IMR-90 (cell line): Measurements from ENCODE around the gene VOPP1. TPM values are rescaled to one million over a fixed set of nuclear protein-coding genes. Genes with fewer than 3 reads are reported as not detected.

ENCODE experiments used
- ATAC-seq: fragments of 200-7000 bp; cut with Tn5 transposase; 2 replicates; pipeline ENCODE4 v1.9.1; 2020; ENCODE audit warnings: low read depth, mild to moderate bottlenecking, moderate library complexity
- BruUV-seq: library from RNA; stranded (reverse); fragments of 400-500 nt; replicated peaks from 2 replicates; lab custom pipeline; 2021; lab: Mats Ljungman, UMichigan
- CTCF ChIA-PET: fragments of 300-600 bp; formaldehyde crosslinking; extraction: SDS; loops from one replicate; lab custom pipeline; 2021; ENCODE audit warnings: antibody characterized with exemption; lab: Yijun Ruan, JAX
- POLR2A ChIA-PET: fragments of 300-600 bp; sonication (Branson Sonifier 250); formaldehyde crosslinking; loops from one replicate; lab custom pipeline; 2022; ENCODE audit warnings: antibody characterized with exemption; ENCODE audit not compliant: unreplicated experiment; lab: Charles Lee
- DNase-seq: peaks from one replicate; pipeline ENCODE4 v3.0.0; 2013
- H2AFZ ChIP-seq: replicated peaks from 2 replicates; pipeline ENCODE3; 2013; ENCODE audit warnings: low read length, mild to moderate bottlenecking; ENCODE audit not compliant: poor library complexity
- H2AK5ac ChIP-seq: 2 replicates; pipeline ENCODE4 v1.6.1; 2013; ENCODE audit warnings: low read depth, low read length, inconsistent platforms
- H2AK9ac ChIP-seq: replicated peaks from 2 replicates; pipeline ENCODE3; 2013; ENCODE audit warnings: mild to moderate bottlenecking, low read depth, low read length, moderate library complexity; ENCODE audit not compliant: poor library complexity
- H2BK120ac ChIP-seq: 2 replicates; pipeline ENCODE4 v1.6.1; 2013; ENCODE audit warnings: low read depth, low read length, inconsistent platforms
- H2BK15ac ChIP-seq: 3 replicates; pipeline ENCODE4 v1.6.1; 2013; ENCODE audit warnings: low read depth, low read length, inconsistent platforms
- H2BK20ac ChIP-seq: 2 replicates; pipeline ENCODE4 v1.6.1; 2013; ENCODE audit warnings: low read depth, mild to moderate bottlenecking, inconsistent platforms, low read length, moderate library complexity
- H2BK5ac ChIP-seq: 2 replicates; pipeline ENCODE4 v1.6.1; 2013; ENCODE audit warnings: mild to moderate bottlenecking, low read depth, low read length, inconsistent platforms; ENCODE audit not compliant: poor library complexity, severe bottlenecking
- H3K14ac ChIP-seq: replicated peaks from 2 replicates; pipeline ENCODE4 v1.6.1; 2013; ENCODE audit warnings: low read depth, low read length, inconsistent platforms
- H3K18ac ChIP-seq: 2 replicates; pipeline ENCODE4 v1.6.1; 2013; ENCODE audit warnings: low read depth, low read length, control low read depth
- H3K23ac ChIP-seq: 2 replicates; pipeline ENCODE4 v1.6.1; 2013; ENCODE audit warnings: low read depth, low read length, inconsistent platforms
- H3K27ac ChIP-seq: 2 replicates; pipeline ENCODE4 v1.5.1; 2013; ENCODE audit warnings: mild to moderate bottlenecking, control low read depth, low read length; ENCODE audit not compliant: insufficient read depth
- H3K27me3 ChIP-seq: 2 replicates; pipeline ENCODE4 v1.6.1; 2013; ENCODE audit warnings: low read length; ENCODE audit not compliant: control insufficient read depth, insufficient read depth
- H3K36me3 ChIP-seq: 2 replicates; pipeline ENCODE4 v1.6.1; 2013; ENCODE audit warnings: low read length, mixed read lengths; ENCODE audit not compliant: control insufficient read depth, insufficient read depth
- H3K4ac ChIP-seq: 2 replicates; pipeline ENCODE4 v1.6.1; 2013; ENCODE audit warnings: low read depth, low read length, inconsistent platforms
- H3K4me1 ChIP-seq: 2 replicates; pipeline ENCODE4 v1.6.1; 2013; ENCODE audit warnings: low read length, mixed read lengths; ENCODE audit not compliant: control insufficient read depth, insufficient read depth
- H3K4me2 ChIP-seq: 2 replicates; pipeline ENCODE4 v1.6.1; 2013; ENCODE audit warnings: low read depth, mild to moderate bottlenecking, control low read depth, low read length, moderate library complexity
- H3K4me3 ChIP-seq: 2 replicates; pipeline ENCODE4 v1.5.1; 2013; ENCODE audit warnings: low read depth, mild to moderate bottlenecking, control low read depth, low read length, moderate library complexity; ENCODE audit not compliant: insufficient read depth
- H3K56ac ChIP-seq: 2 replicates; pipeline ENCODE4 v1.6.1; 2013; ENCODE audit warnings: low read length, inconsistent platforms; ENCODE audit not compliant: insufficient read depth; ENCODE audit errors: extremely low read depth
- H3K79me1 ChIP-seq, 2 experiments: 2 replicates each; pipeline ENCODE4 v1.6.1; 2013; ENCODE audit warnings: low read length in 2 of 2, inconsistent platforms in 1 of 2, low read depth in 1 of 2
- H3K9ac ChIP-seq: 2 replicates; pipeline ENCODE4 v1.6.1; 2013; ENCODE audit warnings: low read depth, low read length, control low read depth
- H3K9me1 ChIP-seq: 2 replicates; pipeline ENCODE4 v1.6.1; 2013; ENCODE audit warnings: low read length, inconsistent platforms; ENCODE audit not compliant: insufficient read depth
- H3K9me3 ChIP-seq: 2 replicates; pipeline ENCODE4 v1.6.1; 2013; ENCODE audit warnings: low read length; ENCODE audit not compliant: control insufficient read depth, insufficient read depth
- H4K20me1 ChIP-seq: 2 replicates; pipeline ENCODE4 v1.6.1; 2013; ENCODE audit warnings: low read length, inconsistent platforms; ENCODE audit not compliant: insufficient read depth
- H4K5ac ChIP-seq: 2 replicates; pipeline ENCODE4 v1.6.1; 2013; ENCODE audit warnings: mild to moderate bottlenecking, low read depth, low read length, control low read depth
- H4K8ac ChIP-seq, 2 experiments: 2 replicates each; pipeline ENCODE4 v1.6.1; 2013; ENCODE audit warnings: low read depth in 2 of 2, low read length in 2 of 2, control low read depth in 1 of 2, inconsistent platforms in 1 of 2
- H4K91ac ChIP-seq: 2 replicates; pipeline ENCODE4 v1.6.1; 2013; ENCODE audit warnings: low read depth, low read length, inconsistent platforms; ENCODE audit not compliant: insufficient read depth
- FOS ChIP-seq: fragments of 150-350 bp; IDR thresholded peaks from 2 replicates; pipeline ENCODE4 v1.6.1; 2016; ENCODE audit warnings: low read depth, low read length
- MAFK ChIP-seq: IDR thresholded peaks from 2 replicates; pipeline ENCODE4 v1.6.1; 2012; ENCODE audit warnings: low read depth, low read length, improper control_type of control experiment
- MAZ ChIP-seq: IDR thresholded peaks from 2 replicates; pipeline ENCODE4 v1.6.1; 2012; ENCODE audit warnings: low read depth, mild to moderate bottlenecking, low read length, improper control_type of control experiment, moderate library complexity, borderline replicate concordance
- NFE2L2 ChIP-seq: fragments of 150-350 bp; IDR thresholded peaks from 2 replicates; pipeline ENCODE4 v1.6.1; 2016; ENCODE audit warnings: low read depth, mild to moderate bottlenecking, low read length
- POLR2A ChIP-seq: IDR thresholded peaks from 2 replicates; pipeline ENCODE4 v1.6.1; 2012; ENCODE audit warnings: mild to moderate bottlenecking, low read depth, low read length
- RFX5 ChIP-seq: IDR thresholded peaks from 2 replicates; pipeline ENCODE4 v1.8.0; 2012; ENCODE audit warnings: low read depth, mild to moderate bottlenecking, low read length, moderate library complexity
- WGBS, 2 experiments: methylation state at CpG; one replicate each; pipeline versions ENCODE4 v1.1.5 to v1.1.7; 2013; ENCODE audit warnings: missing lambda C conversion rate in 2 of 2; ENCODE audit not compliant: insufficient read length in 1 of 2; ENCODE audit errors: extremely low coverage in 2 of 2; 5-methylcytosine and 5-hydroxymethylcytosine counted together
- dilution Hi-C: fragments of 300-500 bp; cut with HindIII; formaldehyde crosslinking; loops from one replicate; pipeline ENCODE4 v1.14.3; 2018; ENCODE audit warnings: low sequenced_read_pairs; ENCODE audit not compliant: unreplicated experiment
- in situ Hi-C: fragments of 300-500 bp; cut with MboI; formaldehyde crosslinking; loops from 3 replicates; pipeline ENCODE4 v1.14.3; 2019; ENCODE audit warnings: low sequenced_read_pairs, inconsistent platforms, mixed read lengths
- intact Hi-C: fragments of 100-400 bp; cut with micrococcal nuclease; formaldehyde crosslinking; loops from 2 replicates; pipeline ENCODE4 v1.10.0; 2022
- polyA plus RNA-seq, 3 experiments: library from polyadenylated mRNA; depleted of rRNA; stranded (reverse); fragments of >200 nt; gene quantifications; 2 replicates each; pipeline ENCODE4 v1.2.3, GENCODE V29; 2012; ENCODE audit warnings: low replicate concordance in 1 of 3
- total RNA-seq: library from RNA; depleted of rRNA; stranded (reverse); fragments of >200 nt; gene quantifications from 2 replicates; pipeline ENCODE4 v1.2.3, GENCODE V29; 2012
- TF ChIP-seq, protein P1 (sequence below): fragments of 150-350 bp; IDR thresholded peaks from 2 replicates; pipeline ENCODE4 v1.6.1; 2017; ENCODE audit warnings: mild to moderate bottlenecking, antibody characterized with exemption, low read length, low read depth
- TF ChIP-seq, protein P2 (sequence below): conservative IDR thresholded peaks from 2 replicates; pipeline ENCODE4 v1.5.1; 2012; ENCODE audit warnings: mild to moderate bottlenecking, low read depth, low read length, improper control_type of control experiment

Gene VOPP1
- total and polyA plus RNA-seq, 2 of the 4 experiments (the other 2 are of a cell fraction): 60.2 to 94.5 TPM

DNA sequence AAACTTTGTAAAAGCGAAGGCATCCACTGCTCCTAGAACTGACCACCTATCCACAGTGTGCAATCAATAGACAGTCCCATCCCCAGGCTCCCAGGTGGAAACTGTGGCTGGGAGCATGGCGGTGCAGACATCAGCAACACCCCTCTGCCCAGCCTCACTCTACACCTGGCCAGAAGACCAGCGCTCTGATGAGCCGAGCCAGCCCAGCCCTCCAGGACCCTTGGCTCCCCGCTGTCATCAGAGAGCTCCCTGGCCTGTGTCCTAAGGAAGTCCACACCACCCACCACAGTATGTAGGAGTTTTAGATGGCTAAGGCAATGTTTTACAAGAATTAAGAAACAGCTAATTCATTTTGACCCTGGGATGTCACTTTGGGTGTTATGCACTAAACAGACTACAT lies 81.0 kb downstream of the VOPP1 start:
- Histone ChIP-seq H2BK120ac (no peak overlapping the region), H3K14ac (no peak overlapping the region), H3K18ac (no peak overlapping the region), H3K27ac (no peak overlapping the region), H3K4me3 (no peak overlapping the region), H3K9me3 (no peaks in the 10 kb centered on the region), H3K4me2 (no peak overlapping the region), H3K27me3 (no peaks in the 10 kb centered on the region), H4K5ac (no peak overlapping the region), H4K8ac (no peak overlapping the region), H3K4ac (no peak overlapping the region), H2BK5ac (no peak overlapping the region), H4K91ac (no peak overlapping the region), H2BK15ac (no peak overlapping the region), H3K36me3 (peaks cover 31% of the 10 kb centered on the region), H2AFZ (no peak overlapping the region), H3K79me1 (peaks cover 21 to 54% of the 10 kb centered on the region in 2 experiments), H3K23ac (no peak overlapping the region), H3K4me1 (peaks cover 2% of the 10 kb centered on the region; the same call in 1 of the 2 replicates), H4K20me1 (peaks cover 11% of the 10 kb centered on the region), H3K56ac (no peak overlapping the region), H2BK20ac (no peak overlapping the region), H3K9ac (no peak overlapping the region), H2AK9ac (no peak overlapping the region), H2AK5ac (no peak overlapping the region), H3K9me1 (peaks cover 7% of the 10 kb centered on the region; the same call in 1 of the 2 replicates)
- in situ Hi-C loops: no loop called here
- no peak for ATAC-seq
- no peak for TF ChIP-seq RFX5
- TF ChIP-seq POLR2A: no peak
- no peak for TF ChIP-seq MAFK
- no peak for TF ChIP-seq FOS
- TF ChIP-seq, protein P1, sequence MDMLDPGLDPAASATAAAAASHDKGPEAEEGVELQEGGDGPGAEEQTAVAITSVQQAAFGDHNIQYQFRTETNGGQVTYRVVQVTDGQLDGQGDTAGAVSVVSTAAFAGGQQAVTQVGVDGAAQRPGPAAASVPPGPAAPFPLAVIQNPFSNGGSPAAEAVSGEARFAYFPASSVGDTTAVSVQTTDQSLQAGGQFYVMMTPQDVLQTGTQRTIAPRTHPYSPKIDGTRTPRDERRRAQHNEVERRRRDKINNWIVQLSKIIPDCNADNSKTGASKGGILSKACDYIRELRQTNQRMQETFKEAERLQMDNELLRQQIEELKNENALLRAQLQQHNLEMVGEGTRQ: no peak
- no peak for TF ChIP-seq NFE2L2
- no peak for TF ChIP-seq MAZ
- TF ChIP-seq, protein P2, sequence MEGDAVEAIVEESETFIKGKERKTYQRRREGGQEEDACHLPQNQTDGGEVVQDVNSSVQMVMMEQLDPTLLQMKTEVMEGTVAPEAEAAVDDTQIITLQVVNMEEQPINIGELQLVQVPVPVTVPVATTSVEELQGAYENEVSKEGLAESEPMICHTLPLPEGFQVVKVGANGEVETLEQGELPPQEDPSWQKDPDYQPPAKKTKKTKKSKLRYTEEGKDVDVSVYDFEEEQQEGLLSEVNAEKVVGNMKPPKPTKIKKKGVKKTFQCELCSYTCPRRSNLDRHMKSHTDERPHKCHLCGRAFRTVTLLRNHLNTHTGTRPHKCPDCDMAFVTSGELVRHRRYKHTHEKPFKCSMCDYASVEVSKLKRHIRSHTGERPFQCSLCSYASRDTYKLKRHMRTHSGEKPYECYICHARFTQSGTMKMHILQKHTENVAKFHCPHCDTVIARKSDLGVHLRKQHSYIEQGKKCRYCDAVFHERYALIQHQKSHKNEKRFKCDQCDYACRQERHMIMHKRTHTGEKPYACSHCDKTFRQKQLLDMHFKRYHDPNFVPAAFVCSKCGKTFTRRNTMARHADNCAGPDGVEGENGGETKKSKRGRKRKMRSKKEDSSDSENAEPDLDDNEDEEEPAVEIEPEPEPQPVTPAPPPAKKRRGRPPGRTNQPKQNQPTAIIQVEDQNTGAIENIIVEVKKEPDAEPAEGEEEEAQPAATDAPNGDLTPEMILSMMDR: no peak
- intact Hi-C loops: no loop called here
- no TSS peak for BruUV-seq
- ChIA-PET CTCF (no interaction called here), POLR2A (no interaction called here)
- DNase-seq: no peak
- no CpG with 5 or more reads among the region's 5 CpGs for WGBS, 2 experiments
- dilution Hi-C loops: no loop called here
